Neural progenitor cell (in vitro differentiated cells): ENCODE data around the gene SLIT1. TPM values are rescaled to one million over a fixed set of nuclear protein-coding genes. Genes with fewer than 3 reads are reported as not detected.

Source experiments
- DNase-seq: peaks from one replicate; pipeline ENCODE4 v3.0.0-alpha.2; 2016; ENCODE audit warnings: low spot score
- H2AFZ ChIP-seq: fragments of 200-600 bp; sonication (generic); replicated peaks from 2 replicates; pipeline ENCODE4 v1.6.1; 2016; ENCODE audit warnings: antibody characterized with exemption
- H3F3A ChIP-seq: fragments of 200-600 bp; sonication (generic); 2 replicates; pipeline ENCODE4 v1.6.1; 2016; ENCODE audit warnings: antibody characterized with exemption, low read depth
- H3K27ac ChIP-seq: fragments of 200-600 bp; sonication (generic); 2 replicates; pipeline ENCODE4 v1.5.1; 2016; ENCODE audit warnings: mild to moderate bottlenecking
- H3K27me3 ChIP-seq: fragments of 200-600 bp; sonication (generic); 2 replicates; pipeline ENCODE4 v1.6.1; 2016; ENCODE audit warnings: mild to moderate bottlenecking, moderate library complexity
- H3K36me3 ChIP-seq: fragments of 200-600 bp; sonication (generic); 2 replicates; pipeline ENCODE4 v1.5.1; 2016
- H3K4me1 ChIP-seq: fragments of 200-600 bp; sonication (generic); 2 replicates; pipeline ENCODE4 v1.6.1; 2016; ENCODE audit warnings: mixed run types
- H3K4me2 ChIP-seq: fragments of 200-600 bp; sonication (generic); 2 replicates; pipeline ENCODE4 v1.6.1; 2016
- H3K4me3 ChIP-seq: fragments of 200-600 bp; sonication (generic); 2 replicates; pipeline ENCODE4 v1.5.1; 2016
- H3K79me2 ChIP-seq: fragments of 200-600 bp; sonication (generic); 2 replicates; pipeline ENCODE4 v1.6.1; 2016; ENCODE audit warnings: low read depth
- H3K9ac ChIP-seq: fragments of 200-600 bp; sonication (generic); 2 replicates; pipeline ENCODE4 v1.6.1; 2016
- H3K9me3 ChIP-seq: fragments of 200-600 bp; sonication (generic); 2 replicates; pipeline ENCODE4 v1.5.1; 2016; ENCODE audit warnings: low read depth
- H4K20me1 ChIP-seq: fragments of 200-600 bp; sonication (generic); 2 replicates; pipeline ENCODE4 v1.6.1; 2016; ENCODE audit warnings: low read depth
- H3K27ac Mint-ChIP-seq: 3 replicates; pipeline ENCODE4 v1.8.0; 2021; ENCODE audit warnings: mixed read lengths
- H3K27me3 Mint-ChIP-seq: 2 replicates; pipeline ENCODE4 v1.8.0; 2022; ENCODE audit warnings: low read depth, mild to moderate bottlenecking, inconsistent platforms, moderate library complexity, mixed read lengths; ENCODE audit not compliant: insufficient read depth
- H3K36me3 Mint-ChIP-seq: 3 replicates; pipeline ENCODE4 v1.8.0; 2021; ENCODE audit warnings: mixed read lengths
- H3K4me1 Mint-ChIP-seq: 3 replicates; pipeline ENCODE4 v1.8.0; 2021; ENCODE audit warnings: mixed read lengths
- H3K4me3 Mint-ChIP-seq: 3 replicates; pipeline ENCODE4 v1.8.0; 2021; ENCODE audit warnings: mild to moderate bottlenecking, moderate library complexity, mixed read lengths
- H3K9me3 Mint-ChIP-seq: 3 replicates; pipeline ENCODE4 v1.8.0; 2020; ENCODE audit warnings: mixed read lengths
- EZH2 ChIP-seq: fragments of 200-600 bp; sonication (generic); IDR thresholded peaks from 2 replicates; pipeline ENCODE4 v1.6.1; 2017; ENCODE audit warnings: antibody characterized with exemption, mild to moderate bottlenecking, moderate library complexity
- EZH2phosphoT487 ChIP-seq: fragments of 200-600 bp; sonication (generic); IDR thresholded peaks from 2 replicates; pipeline ENCODE4 v1.6.1; 2017; ENCODE audit warnings: antibody characterized with exemption
- total RNA-seq: library from RNA; depleted of rRNA; stranded (reverse); fragments of >200 nt; gene quantifications from 2 replicates; pipeline ENCODE4 v1.2.3, GENCODE V29; 2015; ENCODE audit warnings: low replicate concordance
- TF ChIP-seq, protein P1 (sequence below): fragments of 200-600 bp; sonication (generic); IDR thresholded peaks from 2 replicates; pipeline ENCODE4 v1.5.1; 2017; ENCODE audit warnings: antibody characterized with exemption, mild to moderate bottlenecking

SLIT1 gene
- total RNA-seq, 1 donor from 2014 or later, result 0.92 TPM

DNA sequence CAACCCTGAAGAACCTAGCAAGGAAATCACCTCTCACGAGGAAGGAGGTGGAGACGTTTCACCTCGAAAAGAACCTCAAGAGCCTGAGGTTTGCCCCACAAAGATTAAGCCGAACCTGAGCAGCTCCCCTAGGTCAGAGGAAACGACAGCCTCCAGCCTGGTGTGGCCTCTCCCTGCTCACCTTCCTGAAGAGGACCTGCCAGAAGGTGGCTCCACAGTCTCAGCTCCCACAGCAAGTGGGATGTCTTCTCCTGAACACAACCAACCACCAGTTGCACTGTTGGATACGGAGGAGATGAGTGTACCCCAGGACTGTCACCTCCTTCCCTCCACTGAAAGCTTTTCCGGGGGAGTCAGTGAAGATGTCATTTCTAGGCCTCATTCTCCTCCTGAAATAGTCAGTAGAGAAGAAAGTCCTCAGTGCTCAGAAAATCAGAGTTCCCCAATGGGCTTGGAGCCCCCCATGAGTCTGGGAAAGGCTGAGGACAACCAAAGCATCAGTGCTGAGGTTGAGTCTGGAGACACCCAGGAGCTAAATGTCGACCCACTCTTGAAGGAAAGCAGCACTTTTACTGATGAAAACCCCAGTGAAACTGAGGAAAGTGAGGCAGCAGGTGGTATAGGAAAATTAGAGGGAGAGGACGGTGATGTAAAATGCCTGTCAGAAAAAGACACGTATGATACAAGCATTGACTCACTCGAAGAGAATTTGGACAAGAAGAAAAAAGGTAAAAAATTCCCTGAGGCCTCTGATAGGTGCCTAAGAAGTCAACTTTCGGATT lies 203.4 kb downstream of the SLIT1 start:
- H3K9me3 Mint-ChIP-seq, result no peaks in the 10 kb centered on the region
- H3K4me3 Mint-ChIP-seq, result no peak overlapping the region
- H3K36me3 Mint-ChIP-seq, result peaks cover 33% of the 10 kb centered on the region
- no peaks in the 10 kb centered on the region for H3K27me3 Mint-ChIP-seq
- Histone ChIP-seq H3K4me2 (no peak overlapping the region), H3F3A (peaks cover 30% of the 10 kb centered on the region), H3K27me3 (no peaks in the 10 kb centered on the region), H2AFZ (no peak overlapping the region), H3K4me1 (peaks cover 32% of the 10 kb centered on the region), H3K9ac (no peak overlapping the region), H3K4me3 (no peak overlapping the region), H3K79me2 (no peaks in the 10 kb centered on the region), H3K9me3 (no peaks in the 10 kb centered on the region), H3K36me3 (peaks cover 7% of the 10 kb centered on the region), H4K20me1 (peaks cover 12% of the 10 kb centered on the region), H3K27ac (no peak overlapping the region)
- no peak overlapping the region for H3K27ac Mint-ChIP-seq
- no peak for DNase-seq
- TF ChIP-seq EZH2, result no peak
- no peak for TF ChIP-seq EZH2phosphoT487
- TF ChIP-seq, protein P1, sequence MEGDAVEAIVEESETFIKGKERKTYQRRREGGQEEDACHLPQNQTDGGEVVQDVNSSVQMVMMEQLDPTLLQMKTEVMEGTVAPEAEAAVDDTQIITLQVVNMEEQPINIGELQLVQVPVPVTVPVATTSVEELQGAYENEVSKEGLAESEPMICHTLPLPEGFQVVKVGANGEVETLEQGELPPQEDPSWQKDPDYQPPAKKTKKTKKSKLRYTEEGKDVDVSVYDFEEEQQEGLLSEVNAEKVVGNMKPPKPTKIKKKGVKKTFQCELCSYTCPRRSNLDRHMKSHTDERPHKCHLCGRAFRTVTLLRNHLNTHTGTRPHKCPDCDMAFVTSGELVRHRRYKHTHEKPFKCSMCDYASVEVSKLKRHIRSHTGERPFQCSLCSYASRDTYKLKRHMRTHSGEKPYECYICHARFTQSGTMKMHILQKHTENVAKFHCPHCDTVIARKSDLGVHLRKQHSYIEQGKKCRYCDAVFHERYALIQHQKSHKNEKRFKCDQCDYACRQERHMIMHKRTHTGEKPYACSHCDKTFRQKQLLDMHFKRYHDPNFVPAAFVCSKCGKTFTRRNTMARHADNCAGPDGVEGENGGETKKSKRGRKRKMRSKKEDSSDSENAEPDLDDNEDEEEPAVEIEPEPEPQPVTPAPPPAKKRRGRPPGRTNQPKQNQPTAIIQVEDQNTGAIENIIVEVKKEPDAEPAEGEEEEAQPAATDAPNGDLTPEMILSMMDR, result no peak
- peaks cover 32% of the 10 kb centered on the region for H3K4me1 Mint-ChIP-seq

DNA sequence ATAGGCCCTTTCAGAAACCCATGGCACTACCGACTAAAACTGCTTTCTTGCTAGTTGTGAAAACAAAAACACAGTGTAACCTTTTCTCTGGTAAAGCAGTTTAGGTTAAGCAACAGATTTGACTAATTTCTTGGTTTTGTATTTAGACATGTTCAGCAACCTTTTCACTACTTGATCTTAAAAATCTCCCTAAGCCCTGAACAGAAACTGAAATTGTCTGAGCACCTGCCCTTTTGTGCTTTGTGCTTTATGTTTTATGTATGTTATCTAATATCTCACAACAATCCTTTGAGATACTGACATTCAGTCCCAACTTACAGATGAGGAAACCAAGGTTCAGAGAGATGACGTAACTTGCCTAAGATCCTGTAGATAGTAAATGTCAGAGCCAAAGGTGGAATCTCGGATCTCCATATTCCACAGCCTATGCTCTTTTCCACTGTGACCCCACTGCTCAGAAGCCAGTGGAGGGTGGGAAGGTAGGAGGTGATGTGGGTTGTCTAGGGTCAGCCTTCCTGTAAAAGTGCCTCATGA lies 207.1 kb downstream of the SLIT1 start:
- H3K9ac ChIP-seq, result no peak overlapping the region
- Mint-ChIP-seq H3K4me1 (peaks cover 16% of the 10 kb centered on the region), H3K4me3 (no peak overlapping the region), H3K9me3 (no peaks in the 10 kb centered on the region), H3K27me3 (no peaks in the 10 kb centered on the region), H3K27ac (no peak overlapping the region), H3K36me3 (peaks cover 29% of the 10 kb centered on the region)
- TF ChIP-seq EZH2 (no peak), EZH2phosphoT487 (no peak)
- TF ChIP-seq, protein P1, result no peak
- no peak overlapping the region for H2AFZ ChIP-seq
- no peaks in the 10 kb centered on the region for H4K20me1 ChIP-seq
- no peak overlapping the region for H3K27ac ChIP-seq
- H3K4me1 ChIP-seq, result peaks cover 4% of the 10 kb centered on the region
- H3K79me2 ChIP-seq, result no peaks in the 10 kb centered on the region
- no peaks in the 10 kb centered on the region for H3K9me3 ChIP-seq
- no peak overlapping the region for H3K4me2 ChIP-seq
- no peaks in the 10 kb centered on the region for H3K27me3 ChIP-seq
- peaks cover 7% of the 10 kb centered on the region for H3K36me3 ChIP-seq
- DNase-seq, result no peak
- H3K4me3 ChIP-seq, result no peak overlapping the region
- H3F3A ChIP-seq, result peaks cover 9% of the 10 kb centered on the region

DNA sequence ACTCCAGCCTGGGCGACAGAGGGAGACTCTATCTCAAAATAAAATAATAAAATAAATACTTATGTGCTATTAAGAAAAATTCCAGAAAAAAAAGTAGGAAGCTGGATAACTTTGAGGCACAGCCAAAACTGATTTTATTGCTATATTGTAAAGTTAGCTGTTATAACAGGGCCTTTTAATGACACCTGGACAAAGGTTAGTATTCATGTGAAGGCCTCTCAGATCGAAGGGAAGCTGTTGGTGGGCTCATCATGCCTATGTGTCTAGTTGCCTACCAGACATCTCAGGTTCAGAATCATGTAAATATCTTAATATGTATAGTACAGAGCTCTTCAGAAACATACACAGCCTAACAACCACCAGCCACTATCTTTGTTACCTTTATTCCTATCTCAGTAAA lies 210.6 kb downstream of the SLIT1 start:
- Histone ChIP-seq H3K36me3 (no peaks in the 10 kb centered on the region), H3K9me3 (no peaks in the 10 kb centered on the region), H3F3A (no peaks in the 10 kb centered on the region), H3K4me1 (peaks cover 17% of the 10 kb centered on the region), H3K79me2 (no peaks in the 10 kb centered on the region), H3K9ac (no peak overlapping the region), H3K4me3 (no peak overlapping the region), H3K4me2 (no peak overlapping the region), H4K20me1 (no peaks in the 10 kb centered on the region), H3K27me3 (no peaks in the 10 kb centered on the region), H3K27ac (no peak overlapping the region), H2AFZ (no peak overlapping the region)
- Mint-ChIP-seq H3K9me3 (no peaks in the 10 kb centered on the region), H3K27me3 (no peaks in the 10 kb centered on the region), H3K36me3 (peaks cover 4% of the 10 kb centered on the region), H3K4me1 (peaks cover 35% of the 10 kb centered on the region), H3K27ac (no peak overlapping the region), H3K4me3 (no peak overlapping the region)
- TF ChIP-seq, protein P1, result no peak
- TF ChIP-seq EZH2, result no peak
- TF ChIP-seq EZH2phosphoT487, result no peak
- no peak for DNase-seq
